ENCODE measurements around the gene LMAN1L.
A peak's percentile ranks its signal among the peaks of the same experiment; 100 is the strongest.

Gene LMAN1L

GRCh38 chr15:74794970-74795349 lies 17.7 kb upstream of the LMAN1L start:
- no peak overlapping the region for H3K4me3 ChIP-seq (replicated peaks in 1 of 2; ENCODE audit: low read depth in 2 of 2, low read length in 2 of 2)
- DNase-seq (ENCODE audit: low read depth in 2 of 2), result no peak
- TF ChIP-seq CTCF (IDR thresholded peaks at IDR 0.05; ENCODE audit: low read depth, low read length), result no peak

- DNase-seq (ENCODE audit: low read depth in 2 of 2), result no peak
- H3K4me3 ChIP-seq (replicated peaks in 1 of 2; ENCODE audit: low read depth in 2 of 2, low read length in 2 of 2), result no peak overlapping the region
- no peak for TF ChIP-seq CTCF (IDR thresholded peaks at IDR 0.05; ENCODE audit: low read depth, low read length)
These were observed 16.5 kb upstream of the LMAN1L start for GRCh38 chr15:74795966-74796625.

- no peak for TF ChIP-seq CTCF (IDR thresholded peaks at IDR 0.05; ENCODE audit: low read depth, low read length)
- no peak overlapping the region for H3K4me3 ChIP-seq (replicated peaks in 1 of 2; ENCODE audit: low read depth in 2 of 2, low read length in 2 of 2)
- DNase-seq (ENCODE audit: low read depth in 2 of 2), result no peak
These were observed 14.0 kb upstream of the LMAN1L start for GRCh38 chr15:74798388-74799254.

- TF ChIP-seq CTCF (IDR thresholded peaks at IDR 0.05; ENCODE audit: low read depth, low read length), result no peak
- no peak for DNase-seq (ENCODE audit: low read depth in 2 of 2)
- no peak overlapping the region for H3K4me3 ChIP-seq (replicated peaks in 1 of 2; ENCODE audit: low read depth in 2 of 2, low read length in 2 of 2)
These were observed 13.3 kb upstream of the LMAN1L start for GRCh38 chr15:74799255-74799855.

GRCh38 chr15:74799856-74800558 lies 12.6 kb upstream of the LMAN1L start:
- TF ChIP-seq CTCF (IDR thresholded peaks at IDR 0.05; ENCODE audit: low read depth, low read length), result peak; percentile 99
- peak; percentile 66 to 71 for DNase-seq (ENCODE audit: low read depth in 2 of 2)
- no peak overlapping the region for H3K4me3 ChIP-seq (replicated peaks in 1 of 2; ENCODE audit: low read depth in 2 of 2, low read length in 2 of 2)

- no peak for DNase-seq (ENCODE audit: low read depth in 2 of 2)
- TF ChIP-seq CTCF (IDR thresholded peaks at IDR 0.05; ENCODE audit: low read depth, low read length), result no peak
- no peak overlapping the region for H3K4me3 ChIP-seq (replicated peaks in 1 of 2; ENCODE audit: low read depth in 2 of 2, low read length in 2 of 2)
These were observed 12.0 kb upstream of the LMAN1L start for GRCh38 chr15:74800559-74801094.

All from cardiac fibroblast (primary cell).